Upper lobe of right lung (tissue), 1 donor: ENCODE results near the gene XPR1. TPM values are rescaled to one million over a fixed set of nuclear protein-coding genes. Genes with fewer than 3 reads are reported as not detected.
A peak's percentile ranks its signal among the peaks of the same experiment; 100 is the strongest.

Experiments
- ATAC-seq: fragments of 200-7000 bp; cut with Tn5 transposase; one replicate; pipeline ENCODE4 v1.9.1; 2020; ENCODE audit warnings: mild to moderate bottlenecking, moderate library complexity
- DNase-seq: peaks from one replicate; pipeline ENCODE4 v3.0.0-alpha.2; 2020
- H3K27ac ChIP-seq: fragments of 200-600 bp; one replicate; pipeline ENCODE4 v1.8.0; 2022
- H3K27me3 ChIP-seq: fragments of 200-600 bp; one replicate; pipeline ENCODE4 v1.8.0; 2022; ENCODE audit warnings: mild to moderate bottlenecking
- H3K36me3 ChIP-seq: fragments of 200-600 bp; one replicate; pipeline ENCODE4 v1.8.0; 2022
- H3K4me1 ChIP-seq: fragments of 200-600 bp; one replicate; pipeline ENCODE4 v1.8.0; 2022
- H3K4me3 ChIP-seq: fragments of 200-600 bp; one replicate; pipeline ENCODE4 v1.8.0; 2022; ENCODE audit warnings: mild to moderate bottlenecking
- H3K9me3 ChIP-seq: fragments of 200-600 bp; one replicate; pipeline ENCODE4 v1.8.0; 2022
- CTCF ChIP-seq: fragments of 200-600 bp; IDR thresholded peaks from one replicate; pipeline ENCODE4 v1.8.0; 2022; ENCODE audit warnings: antibody characterized with exemption
- intact Hi-C: fragments of 100-400 bp; cut with DNase I; formaldehyde crosslinking; loops from one replicate; pipeline ENCODE4 v1.11.0; 2022
- total RNA-seq: library from RNA; stranded (reverse); fragmentation: NEBNext Ultra II Directional; extraction: Animal tissue kit (Norgen Biotek cat#: 25700); gene quantifications from one replicate; pipeline ENCODE4 v1.2.1, GENCODE V29; 2021
- donor health status: DM: no; HTN: yes; CAD: no; lungs with severe emphysema.

The XPR1 gene
- total RNA-seq, 1 donor from 2014 or later = 23.5 TPM

- Histone ChIP-seq H3K36me3 (no peaks in the 10 kb centered on the region), H3K27me3 (no peaks in the 10 kb centered on the region), H3K4me1 (no peaks in the 10 kb centered on the region), H3K4me3 (no peak overlapping the region), H3K27ac (no peak overlapping the region), H3K9me3 (no peaks in the 10 kb centered on the region)
- intact Hi-C loops = no loop called here
- no peak for ATAC-seq
- no peak for TF ChIP-seq CTCF
- DNase-seq = no peak
These were observed 289.6 kb downstream of the XPR1 start for GRCh38 chr1:180921386-180921785.

GRCh38 chr1:180921891-180922630 lies 290.2 kb downstream of the XPR1 start:
- ATAC-seq (no peak), DNase-seq (no peak)
- Histone ChIP-seq H3K27me3 (no peaks in the 10 kb centered on the region), H3K4me3 (no peak overlapping the region), H3K9me3 (no peaks in the 10 kb centered on the region), H3K36me3 (no peaks in the 10 kb centered on the region), H3K4me1 (peaks cover 4% of the 10 kb centered on the region), H3K27ac (no peak overlapping the region)
- no peak for TF ChIP-seq CTCF
- intact Hi-C loops = no loop called here

GRCh38 chr1:180922631-180923015 lies 290.8 kb downstream of the XPR1 start:
- no peaks in the 10 kb centered on the region for H3K9me3 ChIP-seq
- H3K27me3 ChIP-seq = no peaks in the 10 kb centered on the region
- TF ChIP-seq CTCF = no peak
- no peaks in the 10 kb centered on the region for H3K36me3 ChIP-seq
- intact Hi-C loops = no loop called here
- peaks cover 6% of the 10 kb centered on the region for H3K4me1 ChIP-seq
- no peak for ATAC-seq
- no peak overlapping the region for H3K27ac ChIP-seq
- no peak overlapping the region for H3K4me3 ChIP-seq
- DNase-seq = no peak

- Histone ChIP-seq H3K4me1 (peaks cover 10% of the 10 kb centered on the region), H3K27ac (no peak overlapping the region)
- ATAC-seq = peak; percentile 12
These were observed 291.4 kb downstream of the XPR1 start for GRCh38 chr1:180923021-180923841.

GRCh38 chr1:180923887-180924286 lies 292.1 kb downstream of the XPR1 start:
- DNase-seq (no peak), ATAC-seq (no peak)
- no peak for TF ChIP-seq CTCF
- peaks cover 10% of the 10 kb centered on the region for H3K4me1 ChIP-seq
- H3K9me3 ChIP-seq = no peaks in the 10 kb centered on the region
- intact Hi-C loops = no loop called here
- no peaks in the 10 kb centered on the region for H3K36me3 ChIP-seq
- no peak overlapping the region for H3K27ac ChIP-seq
- no peak overlapping the region for H3K4me3 ChIP-seq
- H3K27me3 ChIP-seq = no peaks in the 10 kb centered on the region

More at GRCh38 chr1:180923021-180923841, 291.4 kb downstream of the XPR1 start:
- TF ChIP-seq CTCF = no peak
- no peaks in the 10 kb centered on the region for H3K36me3 ChIP-seq
- no peak overlapping the region for H3K4me3 ChIP-seq
- no peaks in the 10 kb centered on the region for H3K9me3 ChIP-seq
- no peak for DNase-seq
- intact Hi-C loops = no loop called here
- no peaks in the 10 kb centered on the region for H3K27me3 ChIP-seq
